Renal cortex interstitium (tissue), 11 donors: Measurements from ENCODE around the gene ZFYVE19. TPM values are rescaled to one million over a fixed set of nuclear protein-coding genes. Genes with fewer than 3 reads are reported as not detected.

Experiments
- DNase-seq, 11 donors: peaks; one replicate each; pipeline ENCODE4 v3.0.0-alpha.2; 2013; ENCODE audit warnings: low read depth in 9 of 11, low spot score in 4 of 11; ENCODE audit errors: extremely low read depth in 1 of 11
- polyA plus RNA-seq, 3 donors: library from polyadenylated mRNA; unstranded; fragments of 120-200 nt; gene quantifications; one replicate each; pipeline ENCODE4 v1.2.1, GENCODE V29; 2013; ENCODE audit not compliant: insufficient read length in 3 of 3

Gene ZFYVE19
- polyA plus RNA-seq, 3 donors: 23.9 to 29.1 (median 28.4) TPM

GRCh38 chr15:40803688-40804087 is 3.2 kb upstream of the ZFYVE19 start:
- no peak for DNase-seq

- DNase-seq: no peak
These were observed 239 bp upstream of the ZFYVE19 start for GRCh38 chr15:40806672-40807027.

- peak in 1 of 11 donors; percentile 48 for DNase-seq
These were observed 1.1 kb downstream of the ZFYVE19 start for GRCh38 chr15:40807888-40808461.

- DNase-seq: no peak
These were observed 2.1 kb downstream of the ZFYVE19 start for GRCh38 chr15:40808861-40809450.

- DNase-seq: no peak
These were observed 6.0 kb downstream of the ZFYVE19 start for GRCh38 chr15:40812721-40813425.

- DNase-seq: peak in 4 of 11 donors; percentile 24 to 51 (median 34)
These were observed 8.3 kb downstream of the ZFYVE19 start for GRCh38 chr15:40815042-40815698.

- DNase-seq: no peak
These were observed 12.2 kb downstream of the ZFYVE19 start for GRCh38 chr15:40819048-40819447.

GRCh38 chr15:40821195-40821594 is 14.3 kb downstream of the ZFYVE19 start:
- no peak for DNase-seq

GRCh38 chr15:40823572-40824343 is 16.9 kb downstream of the ZFYVE19 start:
- no peak for DNase-seq

- DNase-seq: no peak
These were observed 19.0 kb downstream of the ZFYVE19 start for GRCh38 chr15:40825661-40826422.

GRCh38 chr15:40826423-40827075 is 19.7 kb downstream of the ZFYVE19 start:
- DNase-seq: no peak

- DNase-seq: no peak
These were observed 21.7 kb downstream of the ZFYVE19 start, which contains the start of gene PPP1R14D for GRCh38 chr15:40828447-40829036. TSS of gene PPP1R14D (minus strand) at chr15:40828708. CDS start at chr15:40828641, 67 bp downstream.

- DNase-seq: no peak
These were observed 22.2 kb downstream of the ZFYVE19 start for GRCh38 chr15:40829115-40829514.

- DNase-seq: no peak
These were observed 24.0 kb downstream of the ZFYVE19 start for GRCh38 chr15:40830884-40831283.

GRCh38 chr15:40831861-40832260 is 25.0 kb downstream of the ZFYVE19 start:
- DNase-seq: no peak

GRCh38 chr15:40832903-40833302 is 26.0 kb downstream of the ZFYVE19 start:
- no peak for DNase-seq

GRCh38 chr15:40836020-40836419 is 29.1 kb downstream of the ZFYVE19 start:
- no peak for DNase-seq

GRCh38 chr15:40838756-40839155 is 31.9 kb downstream of the ZFYVE19 start:
- no peak for DNase-seq
